Liver (tissue), 9 donors: ENCODE results near the gene HERC5. TPM values are rescaled to one million over a fixed set of nuclear protein-coding genes. Genes with fewer than 3 reads are reported as not detected.

Experiments used
- DNase-seq: peaks from one replicate; pipeline ENCODE4 v3.0.0-alpha.2; 2017; ENCODE audit warnings: low spot score
- H3K27ac ChIP-seq, 2 donors: one replicate each; pipeline ENCODE4 v1.7.0; 2013; ENCODE audit warnings: inconsistent platforms in 2 of 2, low read length in 2 of 2, control low read depth in 1 of 2, low read depth in 1 of 2, mild to moderate bottlenecking in 1 of 2
- H3K27me3 ChIP-seq, 4 donors: one replicate each; pipeline versions ENCODE4 v1.6.1 to v1.7.0; 2013; ENCODE audit warnings: low read length in 3 of 4, inconsistent platforms in 1 of 4, mild to moderate bottlenecking in 1 of 4, moderate library complexity in 1 of 4; ENCODE audit not compliant: control insufficient read depth in 4 of 4, insufficient read depth in 4 of 4
- H3K36me3 ChIP-seq, 4 donors: one replicate each; pipeline versions ENCODE4 v1.6.1 to v1.7.0; 2013; ENCODE audit warnings: low read length in 3 of 4, mild to moderate bottlenecking in 3 of 4, low read depth in 1 of 4, moderate library complexity in 1 of 4; ENCODE audit not compliant: control insufficient read depth in 4 of 4, insufficient read depth in 3 of 4
- H3K4me1 ChIP-seq, 4 donors: one replicate each; pipeline versions ENCODE4 v1.6.1 to v1.7.0; 2013; ENCODE audit warnings: low read length in 3 of 4, mild to moderate bottlenecking in 3 of 4, moderate library complexity in 1 of 4; ENCODE audit not compliant: control insufficient read depth in 4 of 4, insufficient read depth in 4 of 4
- H3K4me3 ChIP-seq, 3 donors: one replicate each; pipeline versions ENCODE4 v1.6.1 to v1.7.0; 2013; ENCODE audit warnings: low read length in 3 of 3, control low read depth in 1 of 3, low read depth in 1 of 3, mild to moderate bottlenecking in 1 of 3
- H3K9ac ChIP-seq, 2 donors: one replicate each; pipeline ENCODE4 v1.7.0; 2013; ENCODE audit warnings: low read length in 2 of 2, mild to moderate bottlenecking in 2 of 2, moderate library complexity in 2 of 2, control low read depth in 1 of 2, low read depth in 1 of 2
- H3K9me3 ChIP-seq, 4 donors: one replicate each; pipeline versions ENCODE4 v1.6.1 to v1.7.0; 2013; ENCODE audit warnings: low read length in 3 of 4; ENCODE audit not compliant: control insufficient read depth in 4 of 4
- ATF3 ChIP-seq: IDR thresholded peaks from 2 replicates; pipeline ENCODE4 v1.6.1; 2016; ENCODE audit warnings: antibody characterized with exemption
- CTCF ChIP-seq: fragments of 150-350 bp; IDR thresholded peaks from 2 replicates; pipeline ENCODE4 v1.5.1; 2017; ENCODE audit warnings: improper control_type of control experiment, low read depth, low read length; ENCODE audit not compliant: missing input control
- EGR1 ChIP-seq, 2 donors: IDR thresholded peaks; 2 replicates each; pipeline ENCODE4 v1.6.1; 2016 to 2018; ENCODE audit warnings: antibody characterized with exemption in 2 of 2, low read depth in 2 of 2
- FOXA1 ChIP-seq: IDR thresholded peaks from 2 replicates; pipeline ENCODE4 v1.6.1; 2016; ENCODE audit warnings: antibody characterized with exemption
- FOXA2 ChIP-seq: IDR thresholded peaks from 2 replicates; pipeline ENCODE4 v1.6.1; 2016; ENCODE audit warnings: antibody characterized with exemption
- GABPA ChIP-seq, 2 donors: IDR thresholded peaks in 1 of 2; conservative IDR thresholded peaks in 1 of 2; 2 replicates each; pipeline ENCODE4 v1.6.1; 2016; ENCODE audit warnings: antibody characterized with exemption in 2 of 2, mild to moderate bottlenecking in 1 of 2, moderate library complexity in 1 of 2
- HNF4A ChIP-seq, 2 donors: conservative IDR thresholded peaks; 2 replicates each; pipeline ENCODE4 v1.6.1; 2016; ENCODE audit warnings: antibody characterized with exemption in 2 of 2, mild to moderate bottlenecking in 2 of 2
- HNF4G ChIP-seq: IDR thresholded peaks from 2 replicates; pipeline ENCODE4 v1.6.1; 2016; ENCODE audit warnings: antibody characterized with exemption
- JUND ChIP-seq, 2 donors: IDR thresholded peaks; 2 replicates each; pipeline ENCODE4 v1.6.1; 2016; ENCODE audit warnings: antibody characterized with exemption in 2 of 2
- MAX ChIP-seq: IDR thresholded peaks from 2 replicates; pipeline ENCODE4 v1.6.1; 2016; ENCODE audit warnings: antibody characterized with exemption
- NR2F2 ChIP-seq: IDR thresholded peaks from 2 replicates; pipeline ENCODE4 v1.6.1; 2016; ENCODE audit warnings: antibody characterized with exemption
- RAD21 ChIP-seq, 2 donors: IDR thresholded peaks; 2 replicates each; pipeline ENCODE4 v1.6.1; 2016; ENCODE audit warnings: antibody characterized with exemption in 2 of 2, mild to moderate bottlenecking in 2 of 2
- REST ChIP-seq: IDR thresholded peaks from 2 replicates; pipeline ENCODE4 v1.6.1; 2016; ENCODE audit warnings: antibody characterized with exemption, mild to moderate bottlenecking
- RXRA ChIP-seq, 2 donors: IDR thresholded peaks; 2 replicates each; pipeline ENCODE4 v1.6.1; 2017 to 2018; ENCODE audit warnings: antibody characterized with exemption in 2 of 2, mild to moderate bottlenecking in 1 of 2
- SP1 ChIP-seq: IDR thresholded peaks from 2 replicates; pipeline ENCODE4 v1.6.1; 2018; ENCODE audit warnings: antibody characterized with exemption, mild to moderate bottlenecking
- TAF1 ChIP-seq: conservative IDR thresholded peaks from 2 replicates; pipeline ENCODE4 v1.6.1; 2016; ENCODE audit warnings: antibody characterized with exemption, mild to moderate bottlenecking
- YY1 ChIP-seq: IDR thresholded peaks from 2 replicates; pipeline ENCODE4 v1.6.1; 2016; ENCODE audit warnings: antibody characterized with exemption, mild to moderate bottlenecking
- ZBTB33 ChIP-seq: IDR thresholded peaks from 2 replicates; pipeline ENCODE4 v1.6.1; 2016; ENCODE audit warnings: antibody characterized with exemption
- WGBS: extraction: QIAGEN DNeasy Blood & Tissue Kit; methylation state at CpG from one replicate; pipeline ENCODE4 v1.1.7; 2013; 5-methylcytosine and 5-hydroxymethylcytosine counted together
- polyA plus RNA-seq, 2 donors: library from polyadenylated mRNA; stranded (reverse) in 1 of 2; unstranded in 1 of 2; fragments of 200-250 nt in 1 of 2; fragments of >200 nt in 1 of 2; fragmentation: Nextera tagmentation in 1 of 2; extraction: Ambion mirVana in 1 of 2; gene quantifications; one replicate each; pipeline versions ENCODE4 v1.2.1 to v1.2.3, GENCODE V29; 2013 to 2015
- total RNA-seq, 2 donors: library from RNA; depleted of rRNA; stranded (reverse); fragments of >200 nt; gene quantifications; one replicate each; pipeline ENCODE4 v1.2.3, GENCODE V29; 2014
- donor health status: healthy.
- donor health status: healthy.
- donor health status: healthy.
- donor health status: healthy.
- donor health status: healthy.

The HERC5 gene
- total and polyA plus RNA-seq, 4 donors = 1.5 to 5.0 (median 2.9) TPM

GRCh38 chr4:88524171-88524570 is 67.3 kb downstream of the HERC5 start:
- no peaks in the 10 kb centered on the region for H3K27me3 ChIP-seq
- WGBS = 69% methylated on average over 2 of the region's 2 CpGs
- H3K9ac ChIP-seq = peak overlapping the region; percentile 67 to 94
- H3K4me1 ChIP-seq = peaks cover 4 to 20% (median 7%) of the 10 kb centered on the region in 4 donors
- no peak for TF ChIP-seq YY1
- no peak for TF ChIP-seq HNF4G
- TF ChIP-seq GABPA (IDR thresholded peaks at IDR 0.05 in 1 of 2, conservative IDR thresholded peaks at IDR 0.05 in 1 of 2) = no peak
- no peak for TF ChIP-seq EGR1 (IDR thresholded peaks at IDR 0.05; ENCODE audit: low read depth in 2 of 2)
- TF ChIP-seq TAF1 = no peak
- TF ChIP-seq CTCF = no peak
- TF ChIP-seq FOXA1 = no peak
- TF ChIP-seq JUND (IDR thresholded peaks at IDR 0.05) = no peak
- TF ChIP-seq ATF3 = no peak
- TF ChIP-seq RXRA (IDR thresholded peaks at IDR 0.05) = no peak
- TF ChIP-seq ZBTB33 = no peak
- TF ChIP-seq SP1 = no peak
- no peak for TF ChIP-seq HNF4A (conservative IDR thresholded peaks at IDR 0.05)
- no peak for TF ChIP-seq FOXA2
- no peak for TF ChIP-seq RAD21 (IDR thresholded peaks at IDR 0.05)
- no peak for TF ChIP-seq NR2F2
- TF ChIP-seq MAX = no peak
- no peak for TF ChIP-seq REST
- DNase-seq = no peak
- H3K27ac ChIP-seq = peak overlapping the region; percentile 90 to 95
- H3K9me3 ChIP-seq = no peaks in the 10 kb centered on the region
- H3K4me3 ChIP-seq = peak overlapping the region; percentile 88 to 97 (median 92)
- H3K36me3 ChIP-seq = peaks cover 0 to 9% (median 4%) of the 10 kb centered on the region in 4 donors
